ENCODE data around the gene AKR1A1.
"Not testable (repeated sequence)": the region's sequence is repeated elsewhere in the genome, so short reads cannot be mapped to it uniquely, and the experiment has no call there.

The AKR1A1 gene

GRCh38 chr1:45550401-45551351, at the start of gene AKR1A1:
TSS of gene AKR1A1 (plus strand) at chr1:45550826. CDS start at chr1:45561795, 10,969 bp downstream.
- TF ChIP-seq POLR2A (IDR thresholded peaks at IDR 0.05; ENCODE audit: low read depth, low read length) = peak; percentile 73
- DNase-seq (ENCODE audit: insufficient read length, low spot score) (peak; percentile 82), FAIRE-seq (no peak)

GRCh38 chr1:45501505-45501859, 49.1 kb upstream of the AKR1A1 start:
- no peak for DNase-seq (ENCODE audit: insufficient read length, low spot score)
- FAIRE-seq = no peak
- no peak for TF ChIP-seq POLR2A (IDR thresholded peaks at IDR 0.05; ENCODE audit: low read depth, low read length)

- FAIRE-seq (no peak), DNase-seq (ENCODE audit: insufficient read length, low spot score) (no peak)
- no peak for TF ChIP-seq POLR2A (IDR thresholded peaks at IDR 0.05; ENCODE audit: low read depth, low read length)
These were observed 46.9 kb upstream of the AKR1A1 start for GRCh38 chr1:45503462-45504360.

- no peak for TF ChIP-seq POLR2A (IDR thresholded peaks at IDR 0.05; ENCODE audit: low read depth, low read length)
- no peak for DNase-seq (ENCODE audit: insufficient read length, low spot score)
- FAIRE-seq = no peak
These were observed 43.4 kb upstream of the AKR1A1 start for GRCh38 chr1:45507195-45507594.

- DNase-seq (ENCODE audit: insufficient read length, low spot score) (no peak), FAIRE-seq (no peak)
- no peak for TF ChIP-seq POLR2A (IDR thresholded peaks at IDR 0.05; ENCODE audit: low read depth, low read length)
These were observed 42.7 kb upstream of the AKR1A1 start for GRCh38 chr1:45507893-45508292.

- no peak for DNase-seq (ENCODE audit: insufficient read length, low spot score)
These were observed 42.1 kb upstream of the AKR1A1 start for GRCh38 chr1:45508295-45509151.

GRCh38 chr1:45510036-45510971, 40.3 kb upstream of the AKR1A1 start:
- FAIRE-seq (no peak), DNase-seq (ENCODE audit: insufficient read length, low spot score) (no peak)
- no peak for TF ChIP-seq POLR2A (IDR thresholded peaks at IDR 0.05; ENCODE audit: low read depth, low read length)

More at GRCh38 chr1:45508295-45509151, 42.1 kb upstream of the AKR1A1 start:
- FAIRE-seq = no peak
- no peak for TF ChIP-seq POLR2A (IDR thresholded peaks at IDR 0.05; ENCODE audit: low read depth, low read length)

- no peak for TF ChIP-seq POLR2A (IDR thresholded peaks at IDR 0.05; ENCODE audit: low read depth, low read length)
- FAIRE-seq = no peak
These were observed 39.6 kb upstream of the AKR1A1 start for GRCh38 chr1:45510972-45511527.

GRCh38 chr1:45512641-45513054, 38.0 kb upstream of the AKR1A1 start:
- no peak for TF ChIP-seq POLR2A (IDR thresholded peaks at IDR 0.05; ENCODE audit: low read depth, low read length)
- FAIRE-seq = peak; percentile 6
- DNase-seq (ENCODE audit: insufficient read length, low spot score) = no peak

More at GRCh38 chr1:45510972-45511527, 39.6 kb upstream of the AKR1A1 start:
- DNase-seq (ENCODE audit: insufficient read length, low spot score) = no peak

GRCh38 chr1:45513532-45514260, 36.9 kb upstream of the AKR1A1 start:
- not testable (repeated sequence) for DNase-seq (ENCODE audit: insufficient read length, low spot score); FAIRE-seq

- DNase-seq (ENCODE audit: insufficient read length, low spot score) = no peak
- no peak for FAIRE-seq
- TF ChIP-seq POLR2A (IDR thresholded peaks at IDR 0.05; ENCODE audit: low read depth, low read length) = no peak
These were observed 34.6 kb upstream of the AKR1A1 start for GRCh38 chr1:45516036-45516435.

All from H54 (cell line).